Measurements from ENCODE around the gene CFAP221.

DNA sequence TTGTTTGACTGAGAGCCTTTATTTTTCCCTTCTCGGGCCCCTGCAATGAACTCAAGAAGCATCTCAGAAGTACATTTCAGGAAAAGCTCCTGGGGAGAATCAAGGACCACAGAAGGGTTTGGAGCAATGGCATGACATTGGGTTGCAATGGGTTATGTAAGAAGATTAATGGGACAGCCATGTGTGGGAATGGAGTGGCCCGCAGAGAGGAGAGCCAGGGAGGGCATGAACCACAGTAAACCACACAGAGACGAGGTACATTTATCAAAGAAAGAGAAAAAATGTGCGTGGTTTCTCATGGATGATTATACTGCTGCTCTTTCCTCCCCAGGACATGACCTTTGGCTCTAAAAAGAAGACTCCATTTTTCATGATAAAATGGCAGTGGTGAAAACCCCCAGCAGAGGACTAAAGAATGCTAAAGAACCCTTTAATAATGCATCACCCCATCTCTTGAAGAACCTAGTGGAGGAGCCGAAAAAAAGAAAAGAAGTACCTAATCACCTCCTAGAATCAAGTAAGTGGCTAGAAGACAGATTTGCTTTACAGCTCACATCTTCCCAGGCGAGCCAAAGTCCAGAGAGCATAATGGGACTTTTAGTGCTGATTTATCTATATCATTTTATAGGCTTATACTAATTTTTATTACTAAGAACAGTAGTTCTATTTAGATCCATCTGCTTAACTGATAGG is 1.7 kb downstream of the CFAP221 start:
- TF ChIP-seq, protein P1, sequence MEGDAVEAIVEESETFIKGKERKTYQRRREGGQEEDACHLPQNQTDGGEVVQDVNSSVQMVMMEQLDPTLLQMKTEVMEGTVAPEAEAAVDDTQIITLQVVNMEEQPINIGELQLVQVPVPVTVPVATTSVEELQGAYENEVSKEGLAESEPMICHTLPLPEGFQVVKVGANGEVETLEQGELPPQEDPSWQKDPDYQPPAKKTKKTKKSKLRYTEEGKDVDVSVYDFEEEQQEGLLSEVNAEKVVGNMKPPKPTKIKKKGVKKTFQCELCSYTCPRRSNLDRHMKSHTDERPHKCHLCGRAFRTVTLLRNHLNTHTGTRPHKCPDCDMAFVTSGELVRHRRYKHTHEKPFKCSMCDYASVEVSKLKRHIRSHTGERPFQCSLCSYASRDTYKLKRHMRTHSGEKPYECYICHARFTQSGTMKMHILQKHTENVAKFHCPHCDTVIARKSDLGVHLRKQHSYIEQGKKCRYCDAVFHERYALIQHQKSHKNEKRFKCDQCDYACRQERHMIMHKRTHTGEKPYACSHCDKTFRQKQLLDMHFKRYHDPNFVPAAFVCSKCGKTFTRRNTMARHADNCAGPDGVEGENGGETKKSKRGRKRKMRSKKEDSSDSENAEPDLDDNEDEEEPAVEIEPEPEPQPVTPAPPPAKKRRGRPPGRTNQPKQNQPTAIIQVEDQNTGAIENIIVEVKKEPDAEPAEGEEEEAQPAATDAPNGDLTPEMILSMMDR (conservative IDR thresholded peaks at IDR 0.05), result no peak
- no peak for TF ChIP-seq ZFX (IDR thresholded peaks at IDR 0.05)

All from C4-2B (cell line).